K562 (cell line): ENCODE data around the gene ADAMTS2. TPM values are rescaled to one million over a fixed set of nuclear protein-coding genes. Genes with fewer than 3 reads are reported as not detected.
A peak's percentile ranks its signal among the peaks of the same experiment; 100 is the strongest.

Experiments
- ATAC-seq: fragments of 200-7000 bp; cut with Tn5 transposase; 3 replicates; pipeline ENCODE4 v1.9.1; 2020; ENCODE audit warnings: moderate library complexity
- BruUV-seq: library from RNA; stranded (reverse); fragments of 400-500 nt; replicated peaks from 2 replicates; lab custom pipeline; 2021; lab: Mats Ljungman, UMichigan
- CTCF ChIA-PET: fragments of 300-600 bp; formaldehyde crosslinking; extraction: SDS; loops from one replicate; lab custom pipeline; 2021; ENCODE audit warnings: low intra/inter-chr PET ratio; lab: Yijun Ruan, JAX
- POLR2A ChIA-PET: fragments of 300-600, 350-650 bp; sonication (Branson Sonifier 250); formaldehyde crosslinking; extraction: SDS; loops from one replicate; lab custom pipeline; 2021; ENCODE audit warnings: antibody characterized with exemption, inconsistent platforms; lab: Yijun Ruan, JAX
- DNase-seq, 4 experiments: peaks; one replicate each; pipeline versions ENCODE4 v3.0.0 to v3.0.0-alpha.2; 2011 to 2018; ENCODE audit warnings: low spot score in 3 of 4, mixed read lengths in 3 of 4; ENCODE audit errors: extremely low read depth in 1 of 4
- FAIRE-seq: peaks from 2 replicates; lab custom pipeline; 2011; peaks lifted over from hg19 to GRCh38; lab: Jason Lieb, UNC
- H2AFZ ChIP-seq: 2 replicates; pipeline ENCODE4 v1.6.0; 2011; ENCODE audit warnings: low read depth, low read length, control low read depth, inconsistent platforms
- H3K27ac ChIP-seq: fragments of 200-600 bp; 3 replicates; pipeline ENCODE4 v1.8.0; 2011; ENCODE audit warnings: low read depth, mild to moderate bottlenecking, control low read depth, inconsistent platforms, low read length, moderate library complexity, mixed read lengths; ENCODE audit errors: extremely low read depth
- H3K27me3 ChIP-seq, 2 experiments: fragments of 300-600 bp in 1 of 2; 2 replicates in 1 of 2; 3 replicates in 1 of 2; pipeline versions ENCODE4 v1.6.0 to v1.8.0; 2011; ENCODE audit warnings: inconsistent platforms in 2 of 2, low read length in 2 of 2, mild to moderate bottlenecking in 1 of 2, mixed read lengths in 1 of 2, moderate library complexity in 1 of 2; ENCODE audit not compliant: control insufficient read depth in 2 of 2, insufficient read depth in 2 of 2
- H3K36me3 ChIP-seq: fragments of 300-600 bp; 3 replicates; pipeline ENCODE4 v1.8.0; 2011; ENCODE audit warnings: mild to moderate bottlenecking, low read length, inconsistent platforms; ENCODE audit not compliant: control insufficient read depth, insufficient read depth
- H3K4me1 ChIP-seq, 2 experiments: fragments of 200-600 bp in 1 of 2; replicated peaks in 1 of 2; 2 replicates in 1 of 2; 3 replicates in 1 of 2; pipeline versions ENCODE4 v1.5.1 to v1.8.0; 2011; ENCODE audit warnings: inconsistent platforms in 2 of 2, low read length in 2 of 2, mild to moderate bottlenecking in 1 of 2, mixed read lengths in 1 of 2, moderate library complexity in 1 of 2; ENCODE audit not compliant: control insufficient read depth in 2 of 2, insufficient read depth in 2 of 2
- H3K4me2 ChIP-seq: 2 replicates; pipeline ENCODE4 v1.6.1; 2011; ENCODE audit warnings: low read length, control low read depth, inconsistent platforms, mixed read lengths; ENCODE audit not compliant: insufficient read depth
- H3K4me3 ChIP-seq: fragments of 200-600 bp; sonication (generic), shearing (Covaris generic); 2 replicates; pipeline ENCODE4 v1.5.1; 2016; ENCODE audit warnings: control low read depth, inconsistent platforms
- H3K79me2 ChIP-seq: fragments of 200-600 bp; 3 replicates; pipeline ENCODE4 v1.8.0; 2011; ENCODE audit warnings: low read length, inconsistent platforms; ENCODE audit not compliant: control insufficient read depth, insufficient read depth
- H3K9ac ChIP-seq, 2 experiments: 2 replicates each; pipeline versions ENCODE4 v1.6.0 to v1.6.1; 2011; ENCODE audit warnings: low read depth in 2 of 2, low read length in 2 of 2, control low read depth in 1 of 2, inconsistent platforms in 1 of 2, mild to moderate bottlenecking in 1 of 2, mixed read lengths in 1 of 2; ENCODE audit not compliant: insufficient read depth in 1 of 2
- H3K9me1 ChIP-seq: one replicate; pipeline ENCODE4 v1.6.0; 2011; ENCODE audit warnings: inconsistent platforms, mild to moderate bottlenecking, low read length, moderate library complexity; ENCODE audit not compliant: control insufficient read depth, insufficient read depth
- H3K9me3 ChIP-seq: replicated peaks from 2 replicates; pipeline ENCODE4 v1.5.1; 2011; ENCODE audit warnings: low read depth, low read length, inconsistent platforms; ENCODE audit not compliant: control insufficient read depth, insufficient read depth
- H4K20me1 ChIP-seq: replicated peaks from 2 replicates; pipeline ENCODE4 v1.6.1; 2011; ENCODE audit warnings: low read length, inconsistent platforms, mixed read lengths; ENCODE audit not compliant: control insufficient read depth, insufficient read depth
- ZBTB8A ChIP-seq: fragments of 450-650 bp; IDR thresholded peaks from 2 replicates; pipeline ENCODE4 v1.6.1; 2018; ENCODE audit warnings: mild to moderate bottlenecking, moderate library complexity; ENCODE audit not compliant: partially characterized antibody
- ZNF717 ChIP-seq: fragments of 250-450 bp; sonication (Bioruptor Pico); IDR thresholded peaks from 2 replicates; pipeline ENCODE4 v1.5.0; 2021
- ZNF77 ChIP-seq: fragments of 250-450 bp; sonication (Bioruptor Pico); IDR thresholded peaks from 2 replicates; pipeline ENCODE4 v1.5.0; 2020
- WGBS: fragments of 100-300 bp; shearing (Covaris generic); methylation state at CpG from one replicate; pipeline ENCODE4 v1.1.6; 2016; ENCODE audit warnings: low coverage, mixed read lengths; ENCODE audit not compliant: insufficient coverage; ENCODE audit errors: missing lambda C conversion rate; 5-methylcytosine and 5-hydroxymethylcytosine counted together
- in situ Hi-C: fragments of 300-500 bp; cut with MboI; formaldehyde crosslinking; loops from 4 replicates; pipeline ENCODE4 v1.15.0; 2018; ENCODE audit warnings: inconsistent platforms, mixed read lengths
- intact Hi-C: fragments of 100-400 bp; cut with micrococcal nuclease; formaldehyde crosslinking; loops from 2 replicates; pipeline ENCODE4 v1.14.2; 2022
- polyA plus RNA-seq, 8 experiments: library from polyadenylated mRNA; depleted of rRNA in 4 of 8; stranded (reverse) in 5 of 8; unstranded in 3 of 8; fragments of >200 nt; fragmentation: Nextera tagmentation in 2 of 8; fragmentation: Illumina TruSeq in 1 of 8; extraction: Ambion mirVana in 2 of 8; extraction: Trizol in 1 of 8; gene quantifications; 2 replicates each; pipeline versions ENCODE4 v1.2.1 to v1.2.3, GENCODE V29; 2011 to 2014; ENCODE audit warnings: inconsistent platforms in 1 of 8, missing spikeins in 1 of 8
- total RNA-seq, 7 experiments: library from RNA; depleted of rRNA in 6 of 7; stranded (reverse); fragments of >200 nt in 6 of 7; fragmentation: Illumina TruSeq in 2 of 7; extraction: Trizol in 2 of 7; gene quantifications; 2 replicates each; pipeline versions ENCODE4 v1.2.1 to v1.2.3, GENCODE V29; 2011 to 2021; ENCODE audit warnings: low replicate concordance in 1 of 7
- TF ChIP-seq, protein P1 (sequence below), 2 experiments: IDR thresholded peaks; 2 replicates each; pipeline ENCODE4 v1.6.1; 2011; ENCODE audit warnings: borderline replicate concordance in 1 of 2, control low read depth in 1 of 2, low read depth in 1 of 2, low read length in 1 of 2, mild to moderate bottlenecking in 1 of 2, mixed read lengths in 1 of 2, moderate library complexity in 1 of 2; ENCODE audit not compliant: insufficient read depth in 1 of 2, insufficient read length in 1 of 2, poor library complexity in 1 of 2, severe bottlenecking in 1 of 2; ENCODE audit errors: extremely low read depth in 1 of 2
- TF ChIP-seq, protein P2 (sequence below): sonication (generic); formaldehyde crosslinking; IDR thresholded peaks from 2 replicates; pipeline ENCODE4 v1.8.0; 2022; ENCODE audit warnings: mild to moderate bottlenecking, low read depth, missing genetic modification reagents

The ADAMTS2 gene
- total and polyA plus RNA-seq, 9 of the 15 experiments (the other 6 are each of a cell fraction or from before 2014, with no cell fraction given) = not detected

DNA sequence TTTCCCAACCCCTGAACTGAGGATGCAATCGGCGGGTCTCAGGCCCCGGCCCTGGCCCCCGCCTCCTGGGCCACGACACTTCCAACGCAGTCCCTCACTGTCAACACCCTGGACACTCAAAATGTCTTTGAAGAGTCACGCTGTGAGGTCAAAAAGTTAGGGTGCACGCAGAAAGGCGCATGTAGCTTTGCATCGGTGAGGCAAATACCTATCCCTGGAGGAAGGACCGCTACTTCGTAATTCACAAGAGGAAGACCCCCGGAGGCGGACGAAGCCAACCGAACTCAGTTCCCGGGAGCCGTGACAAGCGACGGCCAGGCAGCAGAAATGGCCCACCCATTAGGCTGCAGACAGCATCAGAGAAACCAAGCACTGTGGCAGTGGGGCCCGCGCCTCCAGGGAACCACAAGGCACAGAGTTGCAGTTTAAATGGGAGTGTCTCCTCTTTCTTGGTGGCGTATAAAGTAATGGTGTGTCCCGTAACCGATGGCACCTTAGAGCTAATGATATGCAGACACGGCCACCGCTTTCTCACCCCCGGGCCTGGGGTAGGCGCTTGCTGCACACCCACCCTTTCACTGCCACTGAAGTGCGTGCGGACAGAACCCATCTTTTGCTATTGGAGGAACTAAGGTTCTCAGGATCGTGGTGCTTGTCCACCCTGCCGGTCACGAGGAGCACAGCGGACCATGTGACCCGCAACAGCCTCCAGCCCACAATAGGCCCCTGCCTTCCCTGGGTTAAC lies 9.0 kb downstream of the ADAMTS2 start (continued):
- TF ChIP-seq, protein P1, sequence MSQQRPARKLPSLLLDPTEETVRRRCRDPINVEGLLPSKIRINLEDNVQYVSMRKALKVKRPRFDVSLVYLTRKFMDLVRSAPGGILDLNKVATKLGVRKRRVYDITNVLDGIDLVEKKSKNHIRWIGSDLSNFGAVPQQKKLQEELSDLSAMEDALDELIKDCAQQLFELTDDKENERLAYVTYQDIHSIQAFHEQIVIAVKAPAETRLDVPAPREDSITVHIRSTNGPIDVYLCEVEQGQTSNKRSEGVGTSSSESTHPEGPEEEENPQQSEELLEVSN (IDR thresholded peaks at IDR 0.05; ENCODE audit: borderline replicate concordance in 1 of 2, extremely low read depth in 1 of 2, insufficient read depth in 1 of 2, insufficient read length in 1 of 2, low read depth in 1 of 2, low read length in 1 of 2, poor library complexity in 1 of 2, severe bottlenecking in 1 of 2) = peak in 1 of 2 experiments; percentile 20
- no peak for TF ChIP-seq ZBTB8A
- TF ChIP-seq ZNF717 (CRISPR knock-in tag) = no peak
- TF ChIP-seq, all 486 proteins: peak for 8

DNA sequence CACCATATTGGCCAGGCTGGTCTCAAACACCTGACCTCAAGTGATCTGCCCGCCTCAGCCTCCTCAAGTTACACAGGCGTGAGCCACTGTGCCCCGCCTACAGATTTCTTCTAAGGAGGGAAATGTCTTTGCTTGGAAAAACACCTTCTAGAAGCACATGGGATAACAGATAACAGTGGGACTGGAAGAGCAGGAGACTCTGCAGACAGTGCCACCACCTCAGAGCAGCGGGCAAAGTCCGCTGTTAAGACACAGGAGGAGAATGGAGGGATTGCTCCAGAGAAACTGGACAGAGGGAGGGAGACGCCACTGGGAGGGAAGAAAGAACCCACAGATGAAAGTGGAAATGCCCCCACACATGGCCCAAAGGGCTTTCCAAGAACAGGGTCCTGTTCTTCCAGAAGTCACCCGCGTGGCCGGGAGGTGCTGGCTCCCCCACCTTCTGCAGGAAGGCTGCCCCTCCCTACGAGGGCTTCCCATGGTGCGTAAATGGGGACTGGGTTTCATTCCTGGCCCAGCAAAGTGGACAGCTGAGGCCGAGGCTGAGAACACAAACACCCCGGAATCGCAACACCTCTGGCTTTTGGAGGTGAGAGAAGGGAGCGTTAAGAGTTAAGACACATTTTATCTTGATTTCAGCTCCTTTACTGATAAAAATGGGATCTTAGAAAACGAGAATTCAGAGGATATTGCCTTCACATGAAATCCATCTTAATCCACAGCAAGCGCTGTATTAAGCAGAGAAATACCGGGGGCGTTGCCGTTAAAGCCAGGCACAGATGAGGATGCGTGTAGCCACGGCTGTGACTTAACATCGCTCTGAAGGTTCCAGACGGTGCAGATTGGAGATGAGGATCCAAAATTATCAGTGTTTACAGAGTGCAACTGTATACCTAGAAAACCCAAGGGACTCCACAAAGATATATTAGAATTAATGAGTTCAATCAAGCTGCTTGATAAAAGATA lies 11.2 kb downstream of the ADAMTS2 start:
- BruUV-seq = no TSS peak
- Histone ChIP-seq H2AFZ (no peak overlapping the region), H3K9me3 (no peaks in the 10 kb centered on the region), H3K9ac (no peak overlapping the region), H3K4me2 (no peak overlapping the region), H3K4me3 (no peak overlapping the region), H3K4me1 (peaks cover 0 to 4% of the 10 kb centered on the region in 2 experiments; a peak in 1 of 5 replicates), H3K36me3 (no peaks in the 10 kb centered on the region), H4K20me1 (0 out of 2 replicates have a peak, but pooled peaks cover 2% of the 10 kb centered on the region), H3K27me3 (peaks cover 22 to 63% of the 10 kb centered on the region in 2 experiments; a peak in 3 of 5 replicates), H3K79me2 (no peaks in the 10 kb centered on the region), H3K27ac (no peak overlapping the region), H3K9me1 (no peaks in the 10 kb centered on the region)
- ATAC-seq (no peak), DNase-seq (no peak), FAIRE-seq (no peak)
- 3% methylated on average over 24 of the region's 24 CpGs for WGBS
- TF ChIP-seq, protein P2, sequence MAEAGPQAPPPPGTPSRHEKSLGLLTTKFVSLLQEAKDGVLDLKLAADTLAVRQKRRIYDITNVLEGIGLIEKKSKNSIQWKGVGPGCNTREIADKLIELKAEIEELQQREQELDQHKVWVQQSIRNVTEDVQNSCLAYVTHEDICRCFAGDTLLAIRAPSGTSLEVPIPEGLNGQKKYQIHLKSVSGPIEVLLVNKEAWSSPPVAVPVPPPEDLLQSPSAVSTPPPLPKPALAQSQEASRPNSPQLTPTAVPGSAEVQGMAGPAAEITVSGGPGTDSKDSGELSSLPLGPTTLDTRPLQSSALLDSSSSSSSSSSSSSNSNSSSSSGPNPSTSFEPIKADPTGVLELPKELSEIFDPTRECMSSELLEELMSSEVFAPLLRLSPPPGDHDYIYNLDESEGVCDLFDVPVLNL (CRISPR knock-in tag) = no peak
- TF ChIP-seq ZNF77 (CRISPR knock-in tag) = no peak
- CTCF ChIA-PET = no interaction called here
- intact Hi-C loops (no loop called here), in situ Hi-C loops (no loop called here)
- POLR2A ChIA-PET = no interaction called here
